ENCODE data around the gene VILL. TPM values are rescaled to one million over a fixed set of nuclear protein-coding genes. Genes with fewer than 3 reads are reported as not detected.

VILL gene
- total RNA-seq, 4 donors from 2014 or later = 1.8 to 18.7 (median 6.3) TPM

DNA sequence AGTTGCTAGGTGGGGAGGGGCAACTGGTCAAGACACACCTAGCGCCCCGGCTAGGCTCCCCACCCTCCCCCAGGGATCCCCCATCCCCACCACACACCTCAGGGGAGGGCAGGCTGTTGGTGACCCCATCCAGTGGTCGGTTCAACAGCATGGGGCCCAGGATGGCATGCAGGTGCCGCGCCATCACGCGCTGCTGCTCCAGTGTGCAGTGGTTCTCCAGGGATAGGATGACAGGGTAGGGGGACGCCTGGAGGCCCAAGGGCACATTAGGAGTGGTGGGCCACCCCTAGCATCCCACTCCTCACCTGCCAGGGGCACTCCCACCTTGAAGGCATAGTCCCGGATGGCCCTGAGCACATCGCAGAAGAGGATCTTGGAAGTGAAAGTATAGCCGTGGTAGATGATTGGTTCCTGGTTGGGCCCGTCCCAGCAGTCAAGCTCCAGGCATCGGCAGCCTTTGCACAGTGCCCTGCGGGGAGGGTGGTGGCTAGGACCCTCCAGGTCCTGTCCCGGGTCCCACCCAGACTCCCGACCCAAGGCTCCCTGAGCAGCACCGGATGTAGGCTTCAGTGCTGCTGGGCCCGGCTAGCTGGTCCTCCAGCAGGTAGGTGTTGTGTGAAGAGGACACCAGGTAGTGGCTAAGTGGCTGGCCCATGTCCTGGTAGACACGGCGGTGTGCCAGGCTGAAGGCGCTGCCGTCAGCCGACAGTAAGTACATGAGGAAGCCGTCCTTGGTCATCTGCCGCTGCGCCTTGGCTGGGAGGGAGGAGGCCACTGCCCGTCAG lies 19.4 kb downstream of the VILL start:
- intact Hi-C loops (cut with DNase I; ENCODE audit: low total_unique reads) = loop anchor here (10.0 kb wide), 1 partner anchor 155 kb away; no protein-coding TSS in a partner anchor
- no peak for DNase-seq
- Histone ChIP-seq H3K27me3 (no peaks in the 10 kb centered on the region), H3K4me3 (no peak overlapping the region), H3K36me3 (no peaks in the 10 kb centered on the region), H3K4me1 (no peaks in the 10 kb centered on the region), H3K9me3 (no peaks in the 10 kb centered on the region), H3K27ac (no peak overlapping the region)
- TF ChIP-seq, protein P1, sequence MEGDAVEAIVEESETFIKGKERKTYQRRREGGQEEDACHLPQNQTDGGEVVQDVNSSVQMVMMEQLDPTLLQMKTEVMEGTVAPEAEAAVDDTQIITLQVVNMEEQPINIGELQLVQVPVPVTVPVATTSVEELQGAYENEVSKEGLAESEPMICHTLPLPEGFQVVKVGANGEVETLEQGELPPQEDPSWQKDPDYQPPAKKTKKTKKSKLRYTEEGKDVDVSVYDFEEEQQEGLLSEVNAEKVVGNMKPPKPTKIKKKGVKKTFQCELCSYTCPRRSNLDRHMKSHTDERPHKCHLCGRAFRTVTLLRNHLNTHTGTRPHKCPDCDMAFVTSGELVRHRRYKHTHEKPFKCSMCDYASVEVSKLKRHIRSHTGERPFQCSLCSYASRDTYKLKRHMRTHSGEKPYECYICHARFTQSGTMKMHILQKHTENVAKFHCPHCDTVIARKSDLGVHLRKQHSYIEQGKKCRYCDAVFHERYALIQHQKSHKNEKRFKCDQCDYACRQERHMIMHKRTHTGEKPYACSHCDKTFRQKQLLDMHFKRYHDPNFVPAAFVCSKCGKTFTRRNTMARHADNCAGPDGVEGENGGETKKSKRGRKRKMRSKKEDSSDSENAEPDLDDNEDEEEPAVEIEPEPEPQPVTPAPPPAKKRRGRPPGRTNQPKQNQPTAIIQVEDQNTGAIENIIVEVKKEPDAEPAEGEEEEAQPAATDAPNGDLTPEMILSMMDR (IDR thresholded peaks at IDR 0.05) = no peak
- no peak for TF ChIP-seq POLR2A (IDR thresholded peaks at IDR 0.05)

DNA sequence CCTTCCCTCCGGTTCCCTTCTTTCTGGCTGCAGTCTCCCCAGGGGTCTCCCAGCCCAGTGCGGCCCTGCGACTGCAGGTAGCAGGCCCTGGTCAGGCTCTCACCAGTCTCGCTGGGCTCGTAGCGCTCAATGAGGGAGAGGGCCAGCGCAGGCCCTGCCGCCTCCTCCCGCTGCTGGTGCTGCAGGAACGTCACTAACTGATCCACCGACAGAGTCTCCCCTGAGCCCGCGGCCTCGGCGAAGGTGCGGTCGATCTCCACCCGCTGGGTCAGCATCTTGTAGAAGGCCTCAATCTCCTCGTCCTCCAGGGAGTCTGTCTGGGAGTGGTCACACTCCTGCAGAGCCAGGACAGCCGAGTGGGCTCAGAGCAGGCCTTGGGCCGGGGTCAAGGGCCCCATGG lies 20.5 kb downstream of the VILL start:
- Histone ChIP-seq H3K27ac (no peak overlapping the region), H3K27me3 (no peaks in the 10 kb centered on the region), H3K36me3 (no peaks in the 10 kb centered on the region), H3K4me3 (no peak overlapping the region), H3K9me3 (no peaks in the 10 kb centered on the region), H3K4me1 (no peaks in the 10 kb centered on the region)
- TF ChIP-seq, protein P1 (IDR thresholded peaks at IDR 0.05) = no peak
- no peak for TF ChIP-seq POLR2A (IDR thresholded peaks at IDR 0.05)
- no peak for DNase-seq
- intact Hi-C loops (cut with DNase I; ENCODE audit: low total_unique reads) = no loop called here

DNA sequence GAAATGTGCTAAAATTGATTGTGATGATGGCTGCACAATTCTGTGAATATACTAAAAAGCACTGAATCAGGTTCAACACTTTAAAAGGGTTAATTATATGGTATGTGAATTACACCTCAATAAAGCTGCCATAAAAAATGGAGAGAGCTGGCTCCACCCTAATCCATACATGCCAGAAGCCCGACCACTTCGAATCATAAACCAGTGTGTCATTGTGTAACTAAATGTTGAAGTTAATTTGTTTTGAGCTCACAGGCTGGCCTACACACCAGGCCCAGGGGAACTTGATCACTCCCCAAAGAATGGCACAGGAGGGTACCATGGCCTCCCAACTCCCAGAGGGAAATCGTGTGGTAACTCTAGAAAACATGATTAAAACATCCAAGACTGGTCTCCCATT lies 24.9 kb downstream of the VILL start:
- no peaks in the 10 kb centered on the region for H3K27me3 ChIP-seq
- TF ChIP-seq, protein P1 (IDR thresholded peaks at IDR 0.05) = no peak
- TF ChIP-seq POLR2A (IDR thresholded peaks at IDR 0.05) = no peak
- H3K4me3 ChIP-seq = no peak overlapping the region
- intact Hi-C loops (cut with DNase I; ENCODE audit: low total_unique reads) = no loop called here
- no peak overlapping the region for H3K27ac ChIP-seq
- DNase-seq = no peak
- H3K36me3 ChIP-seq = no peaks in the 10 kb centered on the region
- H3K4me1 ChIP-seq = no peaks in the 10 kb centered on the region
- no peaks in the 10 kb centered on the region for H3K9me3 ChIP-seq

DNA sequence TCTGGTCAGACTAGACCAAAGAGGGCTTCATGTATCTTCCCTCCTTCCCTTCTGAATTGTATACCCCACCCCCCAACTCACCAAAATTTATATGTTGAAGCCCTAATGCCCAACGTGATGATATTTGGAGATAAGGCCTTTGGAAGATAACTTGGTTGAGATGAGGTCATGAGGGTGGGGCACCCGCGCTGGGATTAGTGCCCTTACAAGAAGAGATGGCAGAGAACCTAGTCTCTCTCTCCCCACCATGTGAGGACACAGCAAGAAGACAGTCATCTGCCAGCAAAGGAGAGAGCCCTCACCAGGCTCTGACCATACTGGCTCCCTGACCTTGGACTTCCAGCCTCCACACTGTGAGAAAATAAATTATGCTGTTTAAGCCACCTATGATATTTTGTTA lies 25.4 kb downstream of the VILL start:
- Histone ChIP-seq H3K9me3 (no peaks in the 10 kb centered on the region), H3K4me3 (no peak overlapping the region), H3K4me1 (no peaks in the 10 kb centered on the region), H3K27ac (no peak overlapping the region), H3K27me3 (no peaks in the 10 kb centered on the region), H3K36me3 (no peaks in the 10 kb centered on the region)
- TF ChIP-seq, protein P1 (IDR thresholded peaks at IDR 0.05) = no peak
- intact Hi-C loops (cut with DNase I; ENCODE audit: low total_unique reads) = no loop called here
- DNase-seq = no peak

DNA sequence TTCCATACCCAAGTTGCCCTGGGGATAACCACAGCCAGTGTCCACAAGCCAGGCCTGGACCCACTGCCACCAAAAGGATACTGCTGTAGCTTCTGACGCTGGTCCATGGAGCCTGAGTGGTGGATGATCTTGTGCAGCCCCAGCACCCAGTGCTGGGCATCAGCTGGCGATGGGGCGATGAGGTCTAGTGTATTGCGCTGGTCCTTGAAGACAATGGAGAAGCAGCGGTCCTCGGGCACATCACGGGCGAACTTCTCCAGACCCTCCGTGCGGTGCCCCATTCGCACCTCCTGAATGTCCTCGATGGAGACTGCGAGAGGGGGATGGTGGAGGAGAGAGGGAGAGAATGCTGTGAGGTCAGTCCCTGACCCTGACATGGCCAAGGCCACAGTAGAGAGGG lies 25.8 kb downstream of the VILL start:
- H3K36me3 ChIP-seq = no peaks in the 10 kb centered on the region
- intact Hi-C loops (cut with DNase I; ENCODE audit: low total_unique reads) = no loop called here

More for the DNA sequence above, 25.8 kb downstream of the VILL start:
- TF ChIP-seq, protein P1 (IDR thresholded peaks at IDR 0.05) = no peak
- TF ChIP-seq POLR2A (IDR thresholded peaks at IDR 0.05) = no peak
- no peak for DNase-seq
- Histone ChIP-seq H3K9me3 (no peaks in the 10 kb centered on the region), H3K4me1 (no peaks in the 10 kb centered on the region), H3K27ac (no peak overlapping the region), H3K4me3 (no peak overlapping the region), H3K27me3 (no peaks in the 10 kb centered on the region)
